Measurements from ENCODE around the gene KDM2B.

DNA sequence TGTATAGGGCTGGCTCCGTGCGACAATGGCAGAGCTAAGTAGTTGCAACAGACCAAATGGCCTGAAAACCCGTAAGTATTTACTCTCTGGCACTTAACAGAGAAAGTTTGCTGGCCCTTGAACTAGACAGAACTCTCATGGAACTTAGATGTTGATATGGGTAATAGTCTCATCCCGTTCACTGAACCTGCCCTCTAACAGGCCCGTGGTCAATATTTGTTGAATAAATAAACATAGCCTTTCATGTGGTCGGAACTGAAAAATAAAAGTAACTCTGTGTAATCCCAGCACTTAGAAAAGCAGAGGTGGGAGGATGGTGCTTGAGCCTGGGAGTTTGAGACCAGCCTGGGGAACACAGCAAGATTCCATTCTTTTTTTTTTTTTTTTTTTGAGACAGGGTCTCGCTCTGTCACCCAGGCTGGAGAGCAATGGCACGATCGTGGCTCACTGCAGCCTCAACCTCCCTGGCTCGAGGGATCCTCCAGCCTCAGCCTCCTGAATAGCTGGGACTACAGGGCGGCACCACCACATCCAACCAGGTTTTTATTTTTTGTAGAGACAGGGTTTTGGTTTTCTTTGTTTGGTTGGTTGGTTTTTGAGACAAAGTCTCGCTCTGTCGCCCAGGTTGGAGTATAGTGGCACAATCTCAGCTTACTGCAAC, 29.7 kb downstream of the KDM2B start:
- TF ChIP-seq, protein P1, sequence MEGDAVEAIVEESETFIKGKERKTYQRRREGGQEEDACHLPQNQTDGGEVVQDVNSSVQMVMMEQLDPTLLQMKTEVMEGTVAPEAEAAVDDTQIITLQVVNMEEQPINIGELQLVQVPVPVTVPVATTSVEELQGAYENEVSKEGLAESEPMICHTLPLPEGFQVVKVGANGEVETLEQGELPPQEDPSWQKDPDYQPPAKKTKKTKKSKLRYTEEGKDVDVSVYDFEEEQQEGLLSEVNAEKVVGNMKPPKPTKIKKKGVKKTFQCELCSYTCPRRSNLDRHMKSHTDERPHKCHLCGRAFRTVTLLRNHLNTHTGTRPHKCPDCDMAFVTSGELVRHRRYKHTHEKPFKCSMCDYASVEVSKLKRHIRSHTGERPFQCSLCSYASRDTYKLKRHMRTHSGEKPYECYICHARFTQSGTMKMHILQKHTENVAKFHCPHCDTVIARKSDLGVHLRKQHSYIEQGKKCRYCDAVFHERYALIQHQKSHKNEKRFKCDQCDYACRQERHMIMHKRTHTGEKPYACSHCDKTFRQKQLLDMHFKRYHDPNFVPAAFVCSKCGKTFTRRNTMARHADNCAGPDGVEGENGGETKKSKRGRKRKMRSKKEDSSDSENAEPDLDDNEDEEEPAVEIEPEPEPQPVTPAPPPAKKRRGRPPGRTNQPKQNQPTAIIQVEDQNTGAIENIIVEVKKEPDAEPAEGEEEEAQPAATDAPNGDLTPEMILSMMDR (IDR thresholded peaks at IDR 0.05; ENCODE audit: low read depth, low read length): no peak
- no peak for TF ChIP-seq EZH2phosphoT487 (IDR thresholded peaks at IDR 0.05; ENCODE audit: low read depth)

All from OCI-LY3 (cell line).